Activated CD8-positive, alpha-beta memory T cell treated with anti-CD3 and anti-CD28 coated beads, Interleukin-2, amount 50 U/mL, for 1 hour (primary cell): ENCODE measurements around the gene USP13.

Experiments used
- DNase-seq: peaks from one replicate; pipeline ENCODE4 v3.0.0-alpha.2; 2020; ENCODE audit errors: extremely low read depth

USP13 gene

DNA sequence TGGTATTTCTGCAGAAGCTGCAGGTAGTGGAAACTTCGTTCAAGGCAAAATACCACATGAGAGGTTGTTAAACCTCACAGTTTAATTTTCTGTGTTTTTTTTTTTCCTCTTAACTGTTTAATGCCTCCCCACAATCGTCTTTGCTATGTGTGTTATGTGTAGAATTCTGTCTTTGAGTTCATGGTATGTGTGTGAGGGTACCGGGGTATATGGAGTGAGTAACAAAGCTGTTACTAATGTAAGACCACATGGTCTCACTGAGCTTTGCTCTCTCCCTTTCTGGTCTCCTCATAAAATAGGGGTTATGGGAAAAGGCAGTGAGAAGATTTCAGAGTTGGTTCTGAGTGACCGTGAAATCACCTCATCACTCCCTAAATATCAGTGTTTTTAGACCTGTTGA lies 143.6 kb downstream of the USP13 start:
- no peak for DNase-seq

DNA sequence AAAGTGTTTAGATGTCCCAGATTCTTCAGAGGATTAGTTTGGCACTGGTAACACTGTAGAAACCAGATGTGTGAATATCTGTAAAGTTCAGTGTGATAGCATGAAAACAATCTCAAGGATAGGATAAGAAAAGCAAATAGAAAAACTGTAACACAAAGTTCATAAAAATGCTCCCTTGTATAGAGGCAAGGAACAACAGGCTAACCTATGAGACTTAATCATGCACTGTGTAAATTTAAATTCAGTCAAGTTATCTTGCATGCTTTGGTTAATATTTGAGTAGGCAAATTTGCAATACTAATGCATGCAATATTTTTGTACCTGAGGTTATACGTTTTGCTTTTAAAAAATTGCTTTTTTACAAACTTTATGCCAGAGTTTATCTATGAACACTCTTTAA lies 144.4 kb downstream of the USP13 start:
- no peak for DNase-seq

DNA sequence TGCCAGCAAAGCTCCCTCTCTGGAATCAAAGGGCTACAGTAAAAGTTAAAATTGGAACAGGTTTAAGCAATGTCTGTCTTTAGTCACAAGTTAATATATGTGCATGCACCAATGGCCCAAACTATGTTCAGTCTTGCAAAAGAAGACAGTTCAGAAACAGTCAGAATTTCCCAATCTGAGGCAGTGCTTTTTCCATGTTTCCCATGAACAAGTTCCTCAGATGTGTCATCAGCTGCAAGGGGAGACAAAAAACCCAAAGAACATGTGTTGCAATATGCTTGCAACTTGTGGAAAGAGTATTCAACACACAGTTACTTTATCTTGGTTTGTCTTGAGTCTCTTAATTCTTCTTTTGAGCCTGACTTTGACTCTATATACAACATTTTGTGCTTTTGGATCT lies 148.4 kb downstream of the USP13 start:
- DNase-seq, result no peak

DNA sequence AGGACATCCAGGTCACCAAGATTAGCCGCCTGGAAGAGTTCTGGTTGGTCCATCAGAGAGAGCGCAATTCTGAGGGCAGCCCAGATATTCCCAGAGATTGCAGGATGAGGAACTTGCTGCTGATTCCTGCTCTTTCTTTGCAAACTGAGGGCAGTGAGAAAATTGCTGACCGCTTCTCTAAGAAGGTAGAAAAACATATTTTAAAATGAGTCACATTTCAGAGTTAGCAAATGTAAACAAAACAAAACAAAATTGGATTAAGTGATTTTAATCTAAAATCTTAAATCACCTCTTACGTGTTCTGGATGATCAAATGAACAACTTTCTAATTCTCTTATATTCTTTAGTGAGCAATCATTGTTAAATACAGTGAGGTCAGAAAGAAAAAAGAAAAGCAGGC lies 149.0 kb downstream of the USP13 start:
- no peak for DNase-seq

DNA sequence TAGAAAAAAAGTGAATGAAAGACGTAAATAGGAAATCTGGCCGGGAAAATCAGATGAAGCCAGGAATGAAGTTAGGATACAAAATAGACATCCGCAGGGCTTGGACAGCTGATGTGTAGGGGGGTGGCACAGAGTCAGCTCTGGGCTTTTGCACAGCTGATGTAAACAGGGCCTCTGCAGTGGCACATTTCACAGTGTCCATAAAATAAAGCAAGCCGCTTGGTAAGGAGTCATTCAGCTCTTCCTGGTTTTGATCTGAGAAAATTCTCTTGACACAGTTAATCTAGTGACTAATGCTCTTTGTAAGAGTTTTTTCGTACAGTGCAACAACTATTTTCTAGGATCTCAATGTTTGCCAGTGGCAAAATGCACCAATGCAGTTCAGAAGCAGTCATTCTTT lies 153.3 kb downstream of the USP13 start:
- DNase-seq, result no peak

DNA sequence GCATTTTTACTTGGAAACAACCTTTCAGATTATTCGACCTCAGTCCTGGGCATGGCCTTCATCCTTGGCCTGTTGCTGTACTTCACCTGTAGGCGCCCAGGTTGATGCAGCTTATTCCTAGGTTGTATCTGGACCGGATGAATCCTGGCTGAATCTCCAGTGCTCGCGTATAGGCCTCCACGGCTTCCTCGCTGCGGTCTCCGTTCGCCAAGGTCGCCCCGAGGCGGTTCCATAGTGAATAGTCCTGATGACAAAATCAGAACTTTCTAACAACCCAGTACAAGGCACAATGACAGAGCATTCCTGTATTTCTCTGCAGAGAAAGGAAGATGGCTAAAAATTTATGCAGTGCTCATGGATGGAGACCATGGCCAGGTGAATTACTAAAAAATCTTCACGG lies 154.7 kb downstream of the USP13 start:
- DNase-seq, result no peak

DNA sequence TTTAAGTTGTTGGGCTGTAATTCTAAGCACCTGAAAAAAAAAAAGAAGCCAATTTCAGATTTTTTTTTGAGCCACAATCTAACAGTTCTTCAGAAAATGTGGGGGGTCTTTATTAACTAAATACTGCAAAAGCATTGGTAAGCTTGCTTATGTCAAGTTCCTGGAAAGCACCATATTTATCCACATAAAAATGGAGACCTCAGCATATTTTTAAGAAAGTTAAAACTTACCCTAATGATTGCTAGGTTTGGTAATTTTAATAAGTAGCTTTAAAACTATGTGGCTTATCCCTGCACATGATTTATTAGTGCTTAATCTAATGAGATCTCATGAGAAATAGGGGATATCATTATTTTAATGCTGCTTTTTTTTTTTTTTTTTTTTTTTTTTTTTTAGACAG lies 156.8 kb downstream of the USP13 start:
- no peak for DNase-seq

DNA sequence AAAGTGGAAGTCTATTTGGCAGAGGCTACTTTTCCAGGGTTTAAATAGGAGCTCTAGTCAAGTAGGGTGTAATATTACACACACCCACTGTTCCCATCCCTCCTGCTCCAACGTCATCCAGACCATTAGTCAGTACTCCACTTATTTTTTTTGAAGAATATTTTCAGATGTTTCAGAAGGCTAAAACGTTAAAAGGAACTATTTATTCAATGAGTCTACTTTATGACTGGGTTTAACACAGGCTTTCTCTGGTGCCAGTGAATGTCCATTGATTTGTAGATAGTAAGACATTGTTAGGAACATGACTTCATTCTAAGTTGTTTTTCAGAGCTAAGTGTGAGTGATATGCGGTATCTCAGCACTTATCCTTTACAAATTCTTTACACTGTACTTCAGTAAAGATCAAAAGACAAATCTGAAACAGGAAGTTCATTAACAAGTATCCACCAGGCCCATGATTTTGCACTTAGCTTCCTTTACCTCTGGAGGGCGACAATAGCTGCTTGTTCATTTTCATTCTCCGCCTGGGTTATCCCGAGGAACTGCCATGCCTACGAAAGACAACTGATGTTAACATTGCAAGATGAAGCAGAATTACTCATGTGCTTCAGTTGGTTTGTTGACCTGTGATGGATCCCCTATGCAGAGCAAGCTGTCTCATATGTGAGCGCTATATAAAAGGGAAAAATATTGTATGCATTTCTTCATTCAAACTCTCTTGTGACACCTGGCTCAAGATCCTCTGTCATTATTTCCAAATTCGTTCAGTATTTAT lies 158.7 kb downstream of the USP13 start:
- no peak for DNase-seq

DNA sequence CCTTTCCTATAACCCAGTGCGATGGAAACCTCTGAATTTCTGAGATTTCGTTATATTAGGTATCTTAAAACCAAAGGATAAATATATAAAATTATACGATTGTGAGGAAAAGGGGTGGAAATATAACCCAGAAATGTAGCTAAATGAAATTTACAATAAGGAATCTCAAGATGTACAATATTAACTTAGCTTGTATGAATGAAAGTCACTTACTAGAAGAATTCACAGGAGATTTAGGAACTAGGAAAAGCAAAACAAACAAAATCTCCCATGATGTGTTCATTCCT lies 159.2 kb downstream of the USP13 start:
- no peak for DNase-seq

DNA sequence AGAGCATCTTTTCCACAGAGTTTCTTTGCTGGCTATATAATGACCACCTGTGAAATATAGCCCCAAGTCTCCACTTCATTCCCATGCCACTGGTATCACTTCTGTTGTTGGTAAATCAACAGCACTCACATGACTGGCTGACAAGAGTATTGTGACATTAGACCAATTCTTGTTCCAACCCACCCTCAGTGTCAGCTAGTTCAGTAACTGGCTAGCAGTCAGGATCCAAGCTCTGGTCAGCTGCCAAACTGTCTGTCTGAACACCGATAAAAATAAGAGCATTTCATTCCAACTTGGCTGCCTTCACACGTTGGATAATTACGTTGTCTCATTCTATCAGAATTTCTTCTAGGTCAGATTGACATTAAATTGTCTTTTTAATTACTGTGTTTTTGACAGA lies 166.5 kb downstream of the USP13 start:
- DNase-seq, result no peak

DNA sequence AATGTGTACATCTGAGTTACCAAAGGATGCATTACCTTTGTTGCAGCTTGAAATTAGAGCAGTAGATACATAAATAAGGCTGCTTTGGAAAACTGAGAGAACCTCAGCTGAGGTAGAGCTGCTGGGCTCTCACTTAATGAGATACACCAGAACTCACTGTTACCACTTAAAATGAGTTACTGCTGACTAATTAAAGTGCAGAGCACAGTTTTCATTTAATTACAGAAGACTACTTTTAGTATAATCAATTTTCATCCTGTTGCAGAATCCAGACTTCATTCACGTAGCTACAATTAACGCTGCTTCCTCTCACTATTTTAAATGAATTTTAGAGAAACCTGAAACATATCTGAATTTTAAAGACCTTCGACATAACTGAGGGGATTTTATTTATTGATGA lies 169.5 kb downstream of the USP13 start:
- DNase-seq, result no peak

DNA sequence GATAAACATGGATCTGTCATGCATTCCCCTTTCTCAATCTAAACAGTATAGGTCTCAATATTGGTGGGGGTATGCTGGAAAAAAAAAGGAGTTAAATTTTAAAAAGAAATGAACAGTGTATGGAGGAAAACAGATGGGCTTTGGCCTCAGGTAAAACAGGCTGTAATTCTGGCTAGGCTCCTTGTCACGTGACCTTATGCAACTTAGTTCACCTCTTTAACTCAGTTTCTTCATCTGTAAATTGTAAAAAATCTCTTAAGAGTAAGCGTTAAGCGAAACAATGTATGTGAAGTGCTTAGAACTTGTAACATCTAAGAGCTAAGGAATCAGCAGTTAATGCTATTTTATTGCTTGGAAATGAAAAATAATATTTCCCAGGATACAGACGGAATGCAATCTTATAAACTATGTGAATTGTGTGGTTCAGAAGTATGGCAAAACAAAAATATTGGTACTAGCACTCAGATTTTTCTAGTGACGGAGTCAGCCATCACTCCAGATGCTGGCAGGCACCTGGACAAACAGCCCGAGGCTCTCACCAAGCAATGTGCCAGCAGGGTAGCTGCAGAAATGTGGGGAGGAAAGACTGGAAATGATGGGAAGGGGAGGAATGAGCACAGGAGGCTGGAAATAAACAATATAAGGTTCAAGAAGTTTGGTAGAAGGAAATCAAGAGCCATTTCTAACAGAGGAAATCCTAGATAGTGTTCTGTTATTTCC lies 172.8 kb downstream of the USP13 start:
- DNase-seq, result no peak

DNA sequence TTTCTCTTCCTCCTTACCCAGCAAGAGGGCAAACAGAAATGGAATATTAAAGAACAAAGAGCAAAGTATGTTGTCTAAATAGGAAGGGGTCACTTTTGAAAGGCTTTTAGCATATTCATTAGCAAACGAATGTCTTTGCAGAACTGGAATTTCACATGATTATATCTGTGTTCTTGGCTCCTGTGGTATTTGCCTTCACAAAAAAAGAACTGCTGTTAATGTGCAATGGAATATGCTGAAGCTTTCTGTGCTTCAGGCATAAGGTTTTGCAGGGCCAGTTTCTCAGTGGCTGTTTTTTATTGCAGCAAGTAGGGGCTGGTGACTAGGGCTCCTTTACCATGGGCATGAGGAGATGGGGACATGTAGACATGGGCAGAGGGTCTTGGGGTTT lies 173.4 kb downstream of the USP13 start:
- DNase-seq, result no peak

DNA sequence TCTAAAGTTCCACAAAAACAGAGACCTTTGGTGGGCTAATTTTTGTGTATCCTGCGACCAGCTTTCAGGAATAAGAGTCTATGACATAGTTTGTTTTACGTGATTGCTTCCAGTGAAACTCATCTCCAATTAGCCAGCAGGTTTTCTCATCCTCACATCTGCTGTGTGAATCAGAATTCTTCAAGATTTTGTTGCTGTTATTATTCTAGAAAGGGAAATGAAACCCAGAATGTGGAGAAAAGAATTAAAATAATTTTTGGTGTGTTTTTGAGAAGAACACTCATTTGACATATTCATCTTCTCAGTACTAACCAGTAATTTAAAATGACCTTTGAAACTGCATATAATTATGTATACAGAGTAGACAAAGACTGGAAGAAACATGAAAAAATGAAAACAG lies 175.9 kb downstream of the USP13 start:
- DNase-seq, result no peak

DNA sequence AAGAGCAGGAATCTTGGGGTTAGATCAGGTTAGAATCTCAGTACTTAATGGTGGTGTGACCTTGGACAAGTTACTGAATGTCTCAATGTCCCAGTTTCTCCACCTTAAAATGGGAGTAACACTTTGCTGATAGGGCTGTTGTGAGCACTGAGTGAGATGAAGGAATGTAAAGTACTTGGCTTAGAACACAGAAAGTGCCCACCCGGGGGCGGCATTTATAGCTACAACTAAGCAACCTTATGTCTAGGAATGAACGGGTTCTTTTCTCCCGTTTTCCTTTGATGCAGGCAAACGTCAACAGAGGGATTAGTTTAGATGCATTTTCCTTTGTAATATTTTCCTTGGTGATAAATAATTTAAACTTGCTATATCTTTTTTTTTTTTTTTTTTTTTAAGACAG lies 176.6 kb downstream of the USP13 start:
- no peak for DNase-seq

DNA sequence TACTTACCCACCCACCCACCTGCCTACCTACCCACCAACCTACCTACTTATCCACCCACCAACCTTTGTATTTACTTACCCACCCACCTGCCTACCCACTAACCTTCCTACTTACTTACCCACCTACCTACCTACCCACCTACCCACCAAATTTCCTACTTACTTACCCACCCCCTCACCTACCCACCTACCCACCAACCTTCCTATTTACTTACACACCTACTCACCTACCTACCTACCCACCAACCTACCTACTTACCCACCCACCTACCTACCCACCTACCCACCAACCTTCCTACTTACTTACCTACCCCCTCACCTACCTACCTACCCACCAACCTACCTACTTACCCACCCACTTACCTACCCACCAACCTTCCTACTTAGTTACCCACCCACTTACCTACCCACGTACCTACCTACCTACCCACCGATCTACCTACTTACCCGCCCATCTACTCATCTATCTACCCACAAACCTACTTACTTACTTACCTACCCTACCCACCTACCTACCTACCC lies 179.6 kb downstream of the USP13 start:
- DNase-seq, result no peak

DNA sequence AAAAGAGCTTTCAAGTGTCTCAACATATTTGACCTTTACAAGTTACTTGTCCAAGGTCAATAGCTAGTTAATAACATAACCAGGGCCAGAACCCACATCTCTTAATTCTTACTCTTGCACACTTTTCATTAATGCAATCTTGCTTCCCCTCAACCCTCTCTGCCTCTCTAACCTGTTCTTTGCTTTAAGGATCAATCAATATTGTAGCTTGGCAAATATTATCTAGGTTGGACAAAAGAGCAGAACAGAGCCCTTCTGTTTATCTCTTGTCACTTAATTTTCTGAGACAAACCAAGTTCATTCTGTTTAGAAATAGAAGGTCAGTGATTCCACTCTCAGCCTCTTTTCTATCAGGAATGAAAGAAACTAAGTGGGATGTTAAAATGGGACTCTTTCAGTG lies 180.5 kb downstream of the USP13 start:
- no peak for DNase-seq

DNA sequence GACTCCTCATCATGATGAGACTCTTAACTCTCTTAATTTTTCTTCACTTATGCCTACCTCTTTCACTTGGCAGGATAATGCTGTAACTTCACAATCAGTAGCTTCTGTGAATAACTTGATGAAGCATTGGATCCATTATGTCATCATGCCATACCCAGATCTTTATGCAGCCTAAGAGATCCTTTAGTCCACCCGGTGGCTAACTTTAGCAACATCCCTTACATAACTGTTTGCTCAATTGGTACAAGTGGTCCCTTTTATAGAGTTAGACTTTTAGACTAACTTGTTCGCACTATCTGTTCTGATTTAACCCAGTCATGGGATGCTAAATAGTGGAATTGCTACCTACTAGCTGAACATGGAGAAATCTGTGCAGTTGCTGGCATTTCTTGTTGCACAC lies 184.5 kb downstream of the USP13 start:
- DNase-seq, result no peak
